ENCODE results near the gene GPR179. TPM values are rescaled to one million over a fixed set of nuclear protein-coding genes. Genes with fewer than 3 reads are reported as not detected.

GPR179 gene
- polyA plus RNA-seq, 2 of the 4 experiments (the other 2 are of a cell fraction), result 0.04 to 0.08 TPM

GRCh38 chr17:38342886-38343607 lies 709 bp downstream of the GPR179 start:
- TF ChIP-seq ZNF302 (CRISPR knock-in tag; IDR thresholded peaks at IDR 0.05), result no peak
- TF ChIP-seq ZSCAN20 (CRISPR knock-in tag; IDR thresholded peaks at IDR 0.05), result no peak
- TF ChIP-seq CBX8 (IDR thresholded peaks at IDR 0.05), result no peak
- TF ChIP-seq BCL3 (IDR thresholded peaks at IDR 0.05), result no peak
- TF ChIP-seq HOXB13 (CRISPR knock-in tag; IDR thresholded peaks at IDR 0.05; ENCODE audit: low read depth), result no peak
- TF ChIP-seq PBX3 (IDR thresholded peaks at IDR 0.05), result no peak
- TF ChIP-seq ATOH8 (CRISPR knock-in tag; IDR thresholded peaks at IDR 0.05; ENCODE audit: low read depth), result no peak
- no peak overlapping the region for H3K4me2 ChIP-seq
- ChIA-PET CTCF (interaction anchor here (0.7 to 27.2 kb wide), 7 partner anchors 16 to 325 kb away, joined by 3 to 675 read pairs (median 9); no protein-coding TSS in a partner anchor), POLR2A (interaction anchor here (1.0 kb wide), 1 partner anchor 8 kb away, joined by 3 read pairs; the partner anchor contains the start of gene SOCS7)
- H3K9me3 ChIP-seq, result no peaks in the 10 kb centered on the region
- ATAC-seq, result no peak; a peak in 1 of 6 replicates
- no peak overlapping the region for H3K27ac ChIP-seq
- no peaks in the 10 kb centered on the region; the same call in 2 of the 3 replicates for H3K4me1 ChIP-seq
- no peak for FAIRE-seq
- no peak for DNase-seq (ENCODE audit: low read depth in 1 of 2, low spot score in 1 of 2)
- WGBS (ENCODE audit: missing lambda C conversion rate), result 85% methylated on average over 18 of the region's 18 CpGs
- H3K4me3 ChIP-seq, result no peak overlapping the region

GRCh38 chr17:38341035-38341721 lies 2.6 kb downstream of the GPR179 start:
- ChIA-PET POLR2A (interaction anchor here (0.6 to 0.9 kb wide), 2 partner anchors 11 to 73 kb away, joined by 3 read pairs; partner anchors contain the start of gene SOCS7), CTCF (interaction anchor here (0.9 to 30.7 kb wide), 9 partner anchors 2 to 327 kb away, joined by 3 to 675 read pairs (median 5); partner anchors contain the start of genes GPR179 and SOCS7)
- Histone ChIP-seq H3K27ac (no peak overlapping the region; a peak in 1 of 6 replicates), H3K4me2 (no peak overlapping the region), H3K4me3 (no peak overlapping the region), H3K4me1 (no peaks in the 10 kb centered on the region; the same call in 2 of the 3 replicates), H3K9me3 (no peaks in the 10 kb centered on the region)
- DNase-seq (ENCODE audit: low read depth in 1 of 2, low spot score in 1 of 2), result no peak
- ATAC-seq, result peak in 1 of 2 experiments; percentile 51; a peak in 3 of 6 replicates
- no peak for FAIRE-seq
- 68% methylated on average over 5 of the region's 5 CpGs for WGBS (ENCODE audit: missing lambda C conversion rate)
- TF ChIP-seq EHMT2 (IDR thresholded peaks at IDR 0.05; ENCODE audit: low read depth) (no peak), KDM5A (IDR thresholded peaks at IDR 0.05) (no peak), TP53 (CRISPR knock-in tag; IDR thresholded peaks at IDR 0.05) (no peak), HEYL (CRISPR knock-in tag; IDR thresholded peaks at IDR 0.05) (no peak), ZFP36 (IDR thresholded peaks at IDR 0.05; ENCODE audit: borderline replicate concordance, partially characterized antibody) (no peak), CEBPB (IDR thresholded peaks at IDR 0.05) (no peak), ELK1 (IDR thresholded peaks at IDR 0.05; ENCODE audit: low read depth, low read length) (no peak), CHD2 (IDR thresholded peaks at IDR 0.05; ENCODE audit: low read length, partially characterized antibody) (no peak), HOXB5 (CRISPR knock-in tag; IDR thresholded peaks at IDR 0.05) (no peak), RARB (CRISPR knock-in tag; IDR thresholded peaks at IDR 0.05) (no peak), HMGXB4 (CRISPR knock-in tag; IDR thresholded peaks at IDR 0.05; ENCODE audit: borderline replicate concordance) (no peak), JUNB (IDR thresholded peaks at IDR 0.05) (no peak), ZSCAN20 (CRISPR knock-in tag; IDR thresholded peaks at IDR 0.05) (no peak), RAD21 (conservative IDR thresholded peaks at IDR 0.05 in 1 of 2, IDR thresholded peaks at IDR 0.05 in 1 of 2) (no peak), ZC3H11A (IDR thresholded peaks at IDR 0.05) (no peak), RFX5 (IDR thresholded peaks at IDR 0.05) (no peak), NPAS2 (CRISPR knock-in tag; IDR thresholded peaks at IDR 0.05; ENCODE audit: borderline replicate concordance) (no peak), FOXS1 (CRISPR knock-in tag; IDR thresholded peaks at IDR 0.05) (no peak)
